DOHH2 (cell line): ENCODE data around the gene EFCAB13.

Experiments
- H3F3A ChIP-seq: fragments of 200-600 bp; sonication (generic), shearing (Covaris generic); 2 replicates; pipeline ENCODE4 v1.6.0; 2016; ENCODE audit warnings: antibody characterized with exemption, mild to moderate bottlenecking; ENCODE audit not compliant: control insufficient read depth, insufficient read depth
- H3K27ac ChIP-seq: fragments of 200-600 bp; sonication (generic); 2 replicates; pipeline ENCODE4 v1.5.1; 2014; ENCODE audit warnings: low read depth, mild to moderate bottlenecking, low read length, moderate library complexity
- H3K27me3 ChIP-seq: fragments of 200-600 bp; sonication (generic); 2 replicates; pipeline ENCODE4 v1.6.1; 2014; ENCODE audit warnings: mild to moderate bottlenecking, low read length, mixed read lengths; ENCODE audit not compliant: control insufficient read depth
- H3K36me3 ChIP-seq: fragments of 200-600 bp; sonication (generic); 2 replicates; pipeline ENCODE4 v1.6.1; 2014; ENCODE audit warnings: mild to moderate bottlenecking, low read length, moderate library complexity, mixed read lengths; ENCODE audit not compliant: control insufficient read depth
- H3K4me1 ChIP-seq: fragments of 200-600 bp; sonication (generic); 2 replicates; pipeline ENCODE4 v1.6.1; 2014; ENCODE audit warnings: mild to moderate bottlenecking, low read length, mixed read lengths; ENCODE audit not compliant: control insufficient read depth
- H3K4me2 ChIP-seq: fragments of 200-600 bp; sonication (generic); 2 replicates; pipeline ENCODE4 v1.6.0; 2014; ENCODE audit warnings: mild to moderate bottlenecking, low read length, moderate library complexity
- H3K4me3 ChIP-seq: fragments of 200-600 bp; sonication (generic); 2 replicates; pipeline ENCODE4 v1.5.1; 2014; ENCODE audit warnings: mild to moderate bottlenecking, low read length, mixed read lengths
- H3K79me2 ChIP-seq: fragments of 200-600 bp; sonication (generic); 2 replicates; pipeline ENCODE4 v1.6.1; 2014; ENCODE audit warnings: mild to moderate bottlenecking, low read length, mixed read lengths; ENCODE audit not compliant: control insufficient read depth
- H3K9me2 ChIP-seq: fragments of 200-600 bp; sonication (generic); replicated peaks from 2 replicates; pipeline ENCODE4 v1.6.1; 2014; ENCODE audit warnings: mild to moderate bottlenecking, low read length, mixed read lengths; ENCODE audit not compliant: control insufficient read depth
- H3K9me3 ChIP-seq: fragments of 200-600 bp; sonication (generic); 2 replicates; pipeline ENCODE4 v1.6.1; 2014; ENCODE audit warnings: antibody characterized with exemption, low read length, mixed read lengths; ENCODE audit not compliant: control insufficient read depth, insufficient read depth
- H4K20me1 ChIP-seq: fragments of 200-600 bp; sonication (generic); 2 replicates; pipeline ENCODE4 v1.6.0; 2014; ENCODE audit warnings: low read depth, mild to moderate bottlenecking, antibody characterized with exemption, low read length, moderate library complexity; ENCODE audit not compliant: control insufficient read depth, insufficient read depth
- CTCF ChIP-seq: fragments of 200-600 bp; sonication (generic); IDR thresholded peaks from one replicate; pipeline ENCODE4 v1.5.1; 2014; ENCODE audit warnings: antibody characterized with exemption, mild to moderate bottlenecking, low read depth, low read length; ENCODE audit not compliant: poor library complexity, severe bottlenecking
- EZH2phosphoT487 ChIP-seq: fragments of 200-600 bp; sonication (generic); IDR thresholded peaks from 2 replicates; pipeline ENCODE4 v1.6.1; 2017; ENCODE audit warnings: borderline replicate concordance, mild to moderate bottlenecking, antibody characterized with exemption, low read length, moderate library complexity, mixed read lengths

EFCAB13 gene

GRCh38 chr17:47316311-47316710, 7.4 kb upstream of the EFCAB13 start:
- Histone ChIP-seq H3K4me1 (peaks cover 9% of the 10 kb centered on the region), H3K27ac (no peak overlapping the region), H3K9me2 (no peaks in the 10 kb centered on the region), H3K4me3 (no peak overlapping the region), H3F3A (no peaks in the 10 kb centered on the region), H3K36me3 (no peaks in the 10 kb centered on the region), H3K27me3 (no peaks in the 10 kb centered on the region; the same call in 1 of the 2 replicates), H3K79me2 (no peaks in the 10 kb centered on the region), H4K20me1 (no peaks in the 10 kb centered on the region), H3K9me3 (peaks cover 3% of the 10 kb centered on the region; the same call in 1 of the 2 replicates), H3K4me2 (no peak overlapping the region)
- no peak for TF ChIP-seq EZH2phosphoT487
- no peak for TF ChIP-seq CTCF

DNA sequence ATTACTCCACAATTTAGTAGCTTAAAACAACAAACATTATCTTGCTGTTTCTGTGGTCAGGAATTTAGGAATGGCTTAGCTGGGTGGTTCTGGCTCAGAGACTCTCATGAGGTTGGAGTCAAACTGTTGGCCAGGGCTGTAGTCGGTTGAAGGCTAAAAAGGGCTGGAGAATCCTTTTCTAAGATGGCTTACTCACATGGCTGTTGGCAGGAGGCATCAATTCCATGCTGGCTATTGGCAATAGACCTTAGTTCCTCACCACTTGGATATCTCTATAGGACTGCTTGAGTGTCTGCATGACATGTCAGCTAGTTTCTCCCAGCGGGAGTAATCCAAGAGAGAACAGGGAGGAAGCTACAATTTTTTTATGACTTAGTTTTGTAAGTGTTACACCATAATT, 6.6 kb upstream of the EFCAB13 start:
- H3K4me2 ChIP-seq, result no peak overlapping the region
- H3K27ac ChIP-seq, result no peak overlapping the region
- TF ChIP-seq EZH2phosphoT487 (no peak), CTCF (no peak)
- peaks cover 9% of the 10 kb centered on the region for H3K4me1 ChIP-seq
- H4K20me1 ChIP-seq, result no peaks in the 10 kb centered on the region
- peaks cover 3% of the 10 kb centered on the region; the same call in 1 of the 2 replicates for H3K9me3 ChIP-seq
- H3K4me3 ChIP-seq, result no peak overlapping the region
- peaks cover under 1% of the 10 kb centered on the region; the same call in 1 of the 2 replicates for H3F3A ChIP-seq
- H3K27me3 ChIP-seq, result peaks cover under 1% of the 10 kb centered on the region
- no peaks in the 10 kb centered on the region for H3K79me2 ChIP-seq
- no peaks in the 10 kb centered on the region for H3K36me3 ChIP-seq
- no peaks in the 10 kb centered on the region for H3K9me2 ChIP-seq

DNA sequence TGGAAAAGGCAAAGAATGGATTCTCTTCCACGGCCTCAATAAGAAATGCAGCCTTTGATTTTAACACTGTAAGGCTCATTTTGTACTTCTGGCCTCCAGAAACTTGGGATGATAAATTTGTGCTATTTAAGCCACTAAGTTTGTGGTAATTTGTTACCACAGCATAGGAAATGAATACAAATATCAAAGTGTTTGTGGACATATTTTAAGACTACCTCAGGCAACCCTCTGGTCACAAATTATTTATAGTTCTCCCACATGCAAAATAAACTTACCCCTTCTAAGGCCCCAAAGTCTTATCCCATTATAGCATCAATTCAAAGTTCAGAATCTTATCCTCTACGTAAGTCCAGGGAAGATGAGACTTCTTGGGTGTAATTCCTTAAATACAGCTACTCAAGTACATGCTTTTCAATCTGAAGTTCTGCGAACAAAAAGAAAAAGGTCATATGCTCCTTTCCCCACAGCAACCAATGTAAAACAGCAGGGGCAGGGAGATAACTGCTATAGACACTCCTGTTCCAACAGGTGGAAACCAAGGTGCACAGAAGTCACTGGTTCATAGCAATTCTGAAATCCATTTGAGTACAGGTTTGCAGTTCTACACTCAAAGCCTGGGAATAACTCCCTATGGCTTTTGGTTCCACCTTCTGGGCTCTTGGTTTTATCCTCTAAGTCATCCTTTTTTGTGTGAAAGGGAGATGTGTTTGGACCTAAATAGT, 5.4 kb upstream of the EFCAB13 start:
- Histone ChIP-seq H3K27ac (no peak overlapping the region), H4K20me1 (no peaks in the 10 kb centered on the region), H3K9me2 (no peaks in the 10 kb centered on the region), H3K79me2 (no peaks in the 10 kb centered on the region), H3K9me3 (peaks cover 3% of the 10 kb centered on the region; the same call in 1 of the 2 replicates), H3K4me3 (no peak overlapping the region), H3K4me1 (peaks cover 12% of the 10 kb centered on the region), H3K27me3 (peaks cover 10% of the 10 kb centered on the region), H3K36me3 (no peaks in the 10 kb centered on the region), H3F3A (peaks cover 12% of the 10 kb centered on the region), H3K4me2 (no peak overlapping the region)
- TF ChIP-seq EZH2phosphoT487 (no peak), CTCF (peak; percentile 33)
